ENCODE measurements around the gene EFHB. TPM values are rescaled to one million over a fixed set of nuclear protein-coding genes. Genes with fewer than 3 reads are reported as not detected.

EFHB gene
- total and polyA plus RNA-seq, 2 of the 13 experiments (the other 11 are each of a cell fraction or from before 2014, with no cell fraction given), result 0.15 to 0.42 TPM

- TF ChIP-seq ZMYM2 (CRISPR knock-in tag; IDR thresholded peaks at IDR 0.05) (no peak), PBX3 (CRISPR knock-in tag; IDR thresholded peaks at IDR 0.05; ENCODE audit: borderline replicate concordance) (no peak), XRCC5 (optimal IDR thresholded peaks at IDR 0.05; ENCODE audit: low read length) (no peak), TSC22D2 (CRISPR knock-in tag; IDR thresholded peaks at IDR 0.05; ENCODE audit: borderline replicate concordance) (no peak), PAXIP1 (CRISPR knock-in tag; conservative IDR thresholded peaks at IDR 0.05) (no peak), ZMYM4 (CRISPR knock-in tag; IDR thresholded peaks at IDR 0.05) (no peak), NR1H2 (CRISPR knock-in tag; IDR thresholded peaks at IDR 0.05; ENCODE audit: borderline replicate concordance, low read depth) (no peak), KAT2B (IDR thresholded peaks at IDR 0.05; ENCODE audit: borderline replicate concordance, low read depth, low read length) (no peak), BCL3 (CRISPR knock-in tag; IDR thresholded peaks at IDR 0.05) (no peak)
Observed at GRCh38 chr3:19888428-19889152, 45.4 kb downstream of the EFHB start (continued).

All from HepG2 (cell line).